ENCODE measurements around the gene DLD.
"Not testable (repeated sequence)": the region's sequence is repeated elsewhere in the genome, so short reads cannot be mapped to it uniquely, and the experiment has no call there.

DLD gene

GRCh38 chr7:107946451-107946850 lies 55.5 kb downstream of the DLD start:
- no peak for DNase-seq

- DNase-seq = no peak
Measured at GRCh38 chr7:107946881-107947280, 55.9 kb downstream of the DLD start.

DNA sequence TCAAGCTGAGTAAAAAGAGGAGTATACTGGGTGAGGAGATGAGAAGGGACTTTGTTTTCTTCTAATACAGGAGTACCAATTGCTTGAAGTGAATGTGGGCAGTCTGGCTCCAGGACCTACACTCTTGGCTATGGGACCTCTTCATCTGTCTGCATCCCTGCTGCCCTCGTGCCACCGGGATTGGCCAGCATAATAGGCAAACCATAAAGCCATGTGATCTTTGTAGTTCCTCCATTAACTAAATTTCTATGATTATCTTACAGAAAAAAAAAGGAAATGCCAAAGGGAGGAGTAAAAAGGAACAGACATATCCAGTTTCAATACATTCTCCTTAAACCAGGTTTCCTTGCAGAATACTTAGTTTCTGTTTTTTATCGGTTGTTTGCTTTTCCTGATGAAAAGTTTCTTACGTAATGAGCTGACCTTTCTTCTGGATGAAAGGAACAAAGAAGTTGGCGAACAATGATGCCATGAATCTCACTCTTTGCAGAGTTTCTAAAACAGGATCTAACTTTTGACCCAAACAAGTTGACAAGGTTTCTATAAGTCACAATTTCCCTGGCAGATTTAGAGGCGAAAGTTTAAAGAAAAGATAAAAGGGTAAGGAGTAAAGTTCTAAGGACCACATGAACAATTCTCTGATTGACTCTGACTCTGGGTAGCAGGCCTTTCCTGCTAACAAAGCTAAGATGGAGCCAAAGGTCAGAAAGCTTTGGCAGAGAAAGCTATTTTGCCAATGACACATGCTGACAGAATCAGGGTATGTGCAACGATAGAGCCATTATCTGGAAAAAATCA lies 57.9 kb downstream of the DLD start:
- no peak for DNase-seq

GRCh38 chr7:107949443-107949935 lies 58.5 kb downstream of the DLD start:
- DNase-seq = no peak

DNA sequence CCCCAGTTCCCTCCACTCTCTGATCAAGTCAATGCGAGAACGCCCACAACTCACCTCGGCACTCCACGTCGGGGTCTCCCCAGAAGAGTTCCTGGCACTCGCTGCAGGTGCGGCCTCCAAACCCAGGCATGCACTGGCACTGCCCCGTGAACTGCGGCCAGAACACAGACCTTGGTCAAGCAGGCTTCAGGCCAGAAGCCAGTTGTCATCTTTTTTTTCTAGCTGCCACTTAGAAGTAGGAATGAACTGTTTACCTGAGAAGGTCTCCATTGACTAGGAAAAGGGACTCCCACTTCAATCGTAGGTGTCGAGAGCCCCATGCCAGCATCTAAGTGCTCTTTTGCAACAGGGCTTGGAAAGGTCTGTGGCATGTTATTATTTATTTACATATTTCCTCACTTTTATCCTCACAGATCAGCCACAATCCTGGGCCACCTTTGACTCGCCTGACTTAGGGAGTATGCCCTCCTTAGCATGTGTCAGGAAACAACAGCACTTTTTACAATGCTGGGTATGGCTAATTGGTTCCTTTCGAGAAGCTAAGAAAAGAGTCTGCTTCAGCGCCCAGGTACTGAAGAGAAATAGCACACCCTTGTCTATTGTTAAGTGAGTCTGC lies 60.3 kb downstream of the DLD start:
- DNase-seq = no peak

GRCh38 chr7:107951896-107952295 lies 60.9 kb downstream of the DLD start:
- no peak for DNase-seq

DNA sequence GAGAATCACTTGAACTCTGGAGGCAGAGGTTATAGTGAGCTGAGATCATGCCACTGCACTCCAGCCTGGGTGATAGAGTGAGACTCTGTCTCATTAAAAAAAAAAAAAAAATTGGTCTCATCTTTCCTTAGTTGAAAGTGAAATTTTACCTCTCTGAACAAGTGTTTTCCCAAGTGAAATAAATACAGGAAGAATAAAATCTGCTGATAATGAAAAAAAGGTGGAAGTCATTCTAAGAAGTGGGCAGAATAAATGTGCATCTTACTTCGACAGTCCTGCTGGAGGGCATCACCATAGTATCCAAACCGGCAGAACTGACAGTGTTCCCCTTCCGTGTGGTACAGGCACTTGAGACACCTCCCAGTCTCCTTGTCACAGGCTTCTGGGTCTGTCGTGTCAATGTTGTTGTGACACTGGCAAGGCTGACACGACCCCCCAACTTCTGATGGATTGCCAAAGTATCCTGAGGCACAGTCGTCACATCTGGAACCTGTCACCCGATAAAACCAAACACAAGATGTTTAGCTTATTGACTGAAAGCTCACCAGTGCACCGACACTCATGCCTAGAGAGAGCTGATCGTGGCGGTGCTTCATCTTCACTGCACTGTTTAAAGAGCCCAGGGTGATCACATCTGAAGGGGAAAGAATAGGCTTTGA lies 62.4 kb downstream of the DLD start:
- DNase-seq = no peak

GRCh38 chr7:107953924-107954303 lies 62.9 kb downstream of the DLD start:
- DNase-seq = no peak

DNA sequence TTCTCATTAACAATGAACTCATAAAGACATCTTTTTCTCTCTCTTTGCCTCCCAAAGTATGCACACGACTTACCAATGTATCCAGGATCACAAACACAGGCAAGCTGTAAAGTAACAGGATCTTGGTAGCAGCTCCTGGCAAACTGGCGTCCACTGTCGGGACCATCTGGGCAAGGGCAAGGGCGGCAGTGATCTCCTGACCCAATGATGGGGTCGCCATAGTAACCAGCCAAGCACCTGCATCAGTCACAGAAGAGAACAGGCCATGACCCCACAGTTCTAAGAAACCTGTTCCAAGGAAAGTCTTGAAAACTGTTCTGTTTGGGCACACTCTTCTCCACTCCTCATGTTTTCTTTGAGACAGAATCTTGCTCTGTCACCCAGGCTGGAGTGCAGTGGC lies 64.4 kb downstream of the DLD start:
- DNase-seq = no peak

GRCh38 chr7:107956950-107957349 lies 66.0 kb downstream of the DLD start:
- DNase-seq = not testable (repeated sequence)

GRCh38 chr7:107957436-107957835 lies 66.5 kb downstream of the DLD start:
- DNase-seq = no peak

DNA sequence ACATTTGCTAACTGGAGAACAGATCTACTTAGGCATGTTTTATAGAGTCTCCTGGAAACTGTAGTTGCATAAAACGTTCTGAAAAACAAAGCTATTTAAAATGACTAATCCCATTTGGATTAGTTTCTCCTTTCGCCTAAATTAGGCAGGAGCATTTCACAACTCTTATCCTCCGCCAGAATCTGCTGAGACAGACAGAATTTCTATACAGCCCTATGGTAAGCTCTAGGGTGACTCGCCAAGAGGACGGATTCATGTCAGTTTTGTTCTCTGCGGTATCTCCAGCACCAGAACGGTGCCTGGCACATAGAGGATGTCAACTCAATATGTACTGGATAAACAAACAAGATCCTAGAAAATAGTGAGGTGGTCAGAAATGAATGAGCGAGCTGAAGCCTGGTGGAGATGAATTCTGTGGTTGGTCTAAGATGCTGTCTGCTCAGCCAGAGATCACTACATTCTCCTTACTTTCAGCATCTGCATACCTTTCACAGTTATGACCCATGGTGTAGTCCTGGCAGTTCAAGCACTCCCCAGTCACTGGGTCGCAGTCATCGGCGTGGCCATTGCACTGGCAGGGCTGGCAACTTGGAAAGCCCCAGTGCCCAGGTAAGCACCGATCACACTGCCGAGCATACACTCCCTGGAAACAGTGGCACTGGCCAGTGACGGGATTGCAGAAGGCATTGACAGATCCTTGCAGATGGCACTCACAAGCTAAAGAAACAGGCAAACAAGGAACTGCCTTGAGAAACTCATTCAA lies 68.0 kb downstream of the DLD start:
- DNase-seq = no peak

DNA sequence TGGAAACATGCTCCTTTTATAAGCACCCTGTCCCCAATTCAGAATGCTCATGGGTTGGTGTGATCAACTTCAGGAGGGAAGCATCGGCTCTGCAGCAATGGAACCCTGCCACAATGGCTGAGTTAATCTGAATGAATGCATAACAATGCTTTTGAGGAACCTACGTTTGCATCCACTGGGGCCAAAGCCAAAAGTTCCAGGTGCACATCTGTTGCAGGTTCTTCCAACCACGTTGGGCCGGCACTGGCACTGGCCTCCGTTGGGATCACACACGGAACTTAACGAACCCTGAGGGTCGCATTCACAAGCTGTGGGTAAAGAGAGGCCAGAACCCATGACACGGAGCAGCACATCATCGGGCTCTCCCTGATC lies 68.5 kb downstream of the DLD start:
- no peak for DNase-seq

DNA sequence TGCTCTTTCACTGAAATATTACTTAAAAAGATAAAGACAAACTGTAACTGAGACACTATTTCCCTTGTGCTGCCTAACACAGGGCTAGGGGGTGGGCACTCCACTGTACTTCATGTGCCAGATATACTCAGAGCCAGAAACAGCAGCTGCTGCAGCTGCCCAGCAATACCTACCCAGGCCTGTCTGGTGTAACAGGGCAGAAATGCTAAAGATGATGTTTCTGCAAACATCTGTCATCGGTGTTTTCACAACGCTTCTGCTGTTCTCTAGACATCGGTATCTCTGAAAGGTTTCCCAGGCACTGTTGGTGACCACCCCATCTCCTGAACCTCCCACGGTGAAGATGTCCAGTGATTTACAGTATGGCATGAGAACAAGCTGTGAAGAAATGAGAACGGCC lies 69.3 kb downstream of the DLD start:
- no peak for DNase-seq

GRCh38 chr7:107961405-107961804 lies 70.4 kb downstream of the DLD start:
- no peak for DNase-seq

- DNase-seq = no peak
Measured at GRCh38 chr7:107962817-107963216, 71.8 kb downstream of the DLD start.

DNA sequence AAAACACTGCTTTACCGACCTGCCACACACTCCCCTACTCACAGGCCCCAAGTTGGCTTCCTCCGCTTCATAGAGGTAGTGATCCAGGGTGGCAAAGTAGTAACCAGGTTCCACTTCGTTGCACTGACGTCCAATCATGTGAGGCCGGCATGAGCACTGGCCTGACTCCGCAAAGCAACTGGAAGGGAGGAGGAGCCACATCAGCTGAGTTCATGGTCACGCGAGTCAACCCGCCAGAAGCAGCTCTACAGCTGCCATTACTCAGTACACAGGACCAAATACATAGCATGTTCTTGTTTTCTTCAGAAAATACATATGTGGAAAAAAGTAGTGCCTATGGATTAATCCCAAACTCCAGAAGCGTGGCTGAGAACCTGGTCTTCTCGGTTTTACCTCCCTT lies 73.5 kb downstream of the DLD start:
- no peak for DNase-seq

DNA sequence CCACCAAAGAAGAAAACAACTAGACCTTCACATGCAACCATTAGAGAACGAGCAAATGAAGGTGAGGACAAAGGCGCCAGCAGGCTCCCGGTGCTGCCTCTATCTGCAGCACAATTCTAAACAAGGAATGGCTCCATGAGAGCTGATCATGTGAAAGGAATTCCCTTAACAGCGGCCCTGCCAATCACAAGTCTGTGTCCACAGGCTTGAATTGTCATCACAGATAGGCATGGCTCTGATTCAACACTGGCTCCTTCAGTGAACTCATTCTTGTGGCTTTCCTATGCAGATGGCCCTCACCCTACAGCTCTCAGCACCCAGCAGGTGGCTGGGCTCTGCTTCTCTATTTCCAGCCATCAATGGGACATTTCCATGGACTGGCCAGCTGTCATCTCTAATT lies 75.7 kb downstream of the DLD start:
- peak; percentile 86 for DNase-seq

DNA sequence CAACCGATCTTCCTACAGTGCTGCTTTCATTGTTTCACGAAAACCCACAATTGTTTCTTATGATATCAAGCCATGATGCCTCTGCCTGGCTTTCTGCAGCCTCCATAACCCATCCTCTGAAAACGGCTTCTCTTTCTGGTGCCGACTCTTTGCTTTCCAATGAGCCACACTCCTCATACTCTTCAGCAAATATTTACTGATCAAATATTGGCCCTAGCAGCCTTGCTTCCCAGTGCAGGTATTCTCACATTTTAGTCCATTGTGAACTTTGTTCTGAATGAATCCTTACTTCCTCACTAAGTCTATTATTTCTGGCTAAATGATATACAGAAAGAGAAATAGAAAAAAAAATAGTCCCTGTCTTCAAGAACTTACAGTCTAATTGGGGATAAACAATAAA lies 76.4 kb downstream of the DLD start:
- peak; percentile 68 for DNase-seq

- no peak for DNase-seq
Measured at GRCh38 chr7:107968449-107968848, 77.5 kb downstream of the DLD start.

GRCh38 chr7:107969856-107970255 lies 78.9 kb downstream of the DLD start:
- DNase-seq = no peak

All from NCI-H146 (cell line).